Liver (tissue), 9 donors: Measurements from ENCODE around the gene CATSPER4. TPM values are rescaled to one million over a fixed set of nuclear protein-coding genes. Genes with fewer than 3 reads are reported as not detected.
"Not testable (repeated sequence)": the region's sequence is repeated elsewhere in the genome, so short reads cannot be mapped to it uniquely, and the experiment has no call there.

Experiments used
- DNase-seq: peaks from one replicate; pipeline ENCODE4 v3.0.0-alpha.2; 2017; ENCODE audit warnings: low spot score
- H3K27ac ChIP-seq, 2 donors: one replicate each; pipeline ENCODE4 v1.7.0; 2013; ENCODE audit warnings: inconsistent platforms in 2 of 2, low read length in 2 of 2, control low read depth in 1 of 2, low read depth in 1 of 2, mild to moderate bottlenecking in 1 of 2
- H3K27me3 ChIP-seq, 4 donors: one replicate each; pipeline versions ENCODE4 v1.6.1 to v1.7.0; 2013; ENCODE audit warnings: low read length in 3 of 4, inconsistent platforms in 1 of 4, mild to moderate bottlenecking in 1 of 4, moderate library complexity in 1 of 4; ENCODE audit not compliant: control insufficient read depth in 4 of 4, insufficient read depth in 4 of 4
- H3K36me3 ChIP-seq, 4 donors: one replicate each; pipeline versions ENCODE4 v1.6.1 to v1.7.0; 2013; ENCODE audit warnings: low read length in 3 of 4, mild to moderate bottlenecking in 3 of 4, low read depth in 1 of 4, moderate library complexity in 1 of 4; ENCODE audit not compliant: control insufficient read depth in 4 of 4, insufficient read depth in 3 of 4
- H3K4me1 ChIP-seq, 4 donors: one replicate each; pipeline versions ENCODE4 v1.6.1 to v1.7.0; 2013; ENCODE audit warnings: low read length in 3 of 4, mild to moderate bottlenecking in 3 of 4, moderate library complexity in 1 of 4; ENCODE audit not compliant: control insufficient read depth in 4 of 4, insufficient read depth in 4 of 4
- H3K4me3 ChIP-seq, 3 donors: one replicate each; pipeline versions ENCODE4 v1.6.1 to v1.7.0; 2013; ENCODE audit warnings: low read length in 3 of 3, control low read depth in 1 of 3, low read depth in 1 of 3, mild to moderate bottlenecking in 1 of 3
- H3K9ac ChIP-seq, 2 donors: one replicate each; pipeline ENCODE4 v1.7.0; 2013; ENCODE audit warnings: low read length in 2 of 2, mild to moderate bottlenecking in 2 of 2, moderate library complexity in 2 of 2, control low read depth in 1 of 2, low read depth in 1 of 2
- H3K9me3 ChIP-seq, 4 donors: one replicate each; pipeline versions ENCODE4 v1.6.1 to v1.7.0; 2013; ENCODE audit warnings: low read length in 3 of 4; ENCODE audit not compliant: control insufficient read depth in 4 of 4
- ATF3 ChIP-seq: IDR thresholded peaks from 2 replicates; pipeline ENCODE4 v1.6.1; 2016; ENCODE audit warnings: antibody characterized with exemption
- CTCF ChIP-seq: fragments of 150-350 bp; IDR thresholded peaks from 2 replicates; pipeline ENCODE4 v1.5.1; 2017; ENCODE audit warnings: improper control_type of control experiment, low read depth, low read length; ENCODE audit not compliant: missing input control
- EGR1 ChIP-seq, 2 donors: IDR thresholded peaks; 2 replicates each; pipeline ENCODE4 v1.6.1; 2016 to 2018; ENCODE audit warnings: antibody characterized with exemption in 2 of 2, low read depth in 2 of 2
- FOXA1 ChIP-seq: IDR thresholded peaks from 2 replicates; pipeline ENCODE4 v1.6.1; 2016; ENCODE audit warnings: antibody characterized with exemption
- FOXA2 ChIP-seq: IDR thresholded peaks from 2 replicates; pipeline ENCODE4 v1.6.1; 2016; ENCODE audit warnings: antibody characterized with exemption
- GABPA ChIP-seq, 2 donors: IDR thresholded peaks in 1 of 2; conservative IDR thresholded peaks in 1 of 2; 2 replicates each; pipeline ENCODE4 v1.6.1; 2016; ENCODE audit warnings: antibody characterized with exemption in 2 of 2, mild to moderate bottlenecking in 1 of 2, moderate library complexity in 1 of 2
- HNF4A ChIP-seq, 2 donors: conservative IDR thresholded peaks; 2 replicates each; pipeline ENCODE4 v1.6.1; 2016; ENCODE audit warnings: antibody characterized with exemption in 2 of 2, mild to moderate bottlenecking in 2 of 2
- HNF4G ChIP-seq: IDR thresholded peaks from 2 replicates; pipeline ENCODE4 v1.6.1; 2016; ENCODE audit warnings: antibody characterized with exemption
- JUND ChIP-seq, 2 donors: IDR thresholded peaks; 2 replicates each; pipeline ENCODE4 v1.6.1; 2016; ENCODE audit warnings: antibody characterized with exemption in 2 of 2
- MAX ChIP-seq: IDR thresholded peaks from 2 replicates; pipeline ENCODE4 v1.6.1; 2016; ENCODE audit warnings: antibody characterized with exemption
- NR2F2 ChIP-seq: IDR thresholded peaks from 2 replicates; pipeline ENCODE4 v1.6.1; 2016; ENCODE audit warnings: antibody characterized with exemption
- RAD21 ChIP-seq, 2 donors: IDR thresholded peaks; 2 replicates each; pipeline ENCODE4 v1.6.1; 2016; ENCODE audit warnings: antibody characterized with exemption in 2 of 2, mild to moderate bottlenecking in 2 of 2
- REST ChIP-seq: IDR thresholded peaks from 2 replicates; pipeline ENCODE4 v1.6.1; 2016; ENCODE audit warnings: antibody characterized with exemption, mild to moderate bottlenecking
- RXRA ChIP-seq, 2 donors: IDR thresholded peaks; 2 replicates each; pipeline ENCODE4 v1.6.1; 2017 to 2018; ENCODE audit warnings: antibody characterized with exemption in 2 of 2, mild to moderate bottlenecking in 1 of 2
- SP1 ChIP-seq: IDR thresholded peaks from 2 replicates; pipeline ENCODE4 v1.6.1; 2018; ENCODE audit warnings: antibody characterized with exemption, mild to moderate bottlenecking
- TAF1 ChIP-seq: conservative IDR thresholded peaks from 2 replicates; pipeline ENCODE4 v1.6.1; 2016; ENCODE audit warnings: antibody characterized with exemption, mild to moderate bottlenecking
- YY1 ChIP-seq: IDR thresholded peaks from 2 replicates; pipeline ENCODE4 v1.6.1; 2016; ENCODE audit warnings: antibody characterized with exemption, mild to moderate bottlenecking
- ZBTB33 ChIP-seq: IDR thresholded peaks from 2 replicates; pipeline ENCODE4 v1.6.1; 2016; ENCODE audit warnings: antibody characterized with exemption
- WGBS: extraction: QIAGEN DNeasy Blood & Tissue Kit; methylation state at CpG from one replicate; pipeline ENCODE4 v1.1.7; 2013; 5-methylcytosine and 5-hydroxymethylcytosine counted together
- polyA plus RNA-seq, 2 donors: library from polyadenylated mRNA; stranded (reverse) in 1 of 2; unstranded in 1 of 2; fragments of 200-250 nt in 1 of 2; fragments of >200 nt in 1 of 2; fragmentation: Nextera tagmentation in 1 of 2; extraction: Ambion mirVana in 1 of 2; gene quantifications; one replicate each; pipeline versions ENCODE4 v1.2.1 to v1.2.3, GENCODE V29; 2013 to 2015
- total RNA-seq, 2 donors: library from RNA; depleted of rRNA; stranded (reverse); fragments of >200 nt; gene quantifications; one replicate each; pipeline ENCODE4 v1.2.3, GENCODE V29; 2014
- donor health status: healthy.
- donor health status: healthy.
- donor health status: healthy.
- donor health status: healthy.
- donor health status: healthy.

Gene CATSPER4
- total and polyA plus RNA-seq, 4 donors: not detected

- 5% methylated on average over 50 of the region's 50 CpGs for WGBS
- Histone ChIP-seq H3K27ac (peak overlapping the region; percentile 18 to 66), H3K4me3 (peak overlapping the region; percentile 66 to 94 (median 90)), H3K36me3 (no peaks in the 10 kb centered on the region), H3K9ac (peak overlapping the region; percentile 84 to 96), H3K4me1 (peaks cover 0 to 19% (median 8%) of the 10 kb centered on the region in 4 donors), H3K9me3 (no peaks in the 10 kb centered on the region), H3K27me3 (no peaks in the 10 kb centered on the region)
- peak; percentile 78 for DNase-seq
- no peak for TF ChIP-seq CTCF
- no peak for TF ChIP-seq FOXA1
- TF ChIP-seq REST: peak; percentile 66
- TF ChIP-seq NR2F2: peak; percentile 87
- no peak for TF ChIP-seq RAD21 (IDR thresholded peaks at IDR 0.05)
- TF ChIP-seq HNF4G: peak; percentile 64
- TF ChIP-seq TAF1: peak; percentile 57
- TF ChIP-seq SP1: peak; percentile 55
- TF ChIP-seq JUND (IDR thresholded peaks at IDR 0.05): no peak
- TF ChIP-seq FOXA2: no peak
- TF ChIP-seq EGR1 (IDR thresholded peaks at IDR 0.05; ENCODE audit: low read depth in 2 of 2): peak in 1 of 2 donors; percentile 60
- TF ChIP-seq ATF3: no peak
- peak; percentile 60 for TF ChIP-seq ZBTB33
- peak; percentile 82 to 86 for TF ChIP-seq HNF4A (conservative IDR thresholded peaks at IDR 0.05)
- TF ChIP-seq MAX: peak; percentile 30
- TF ChIP-seq GABPA (IDR thresholded peaks at IDR 0.05 in 1 of 2, conservative IDR thresholded peaks at IDR 0.05 in 1 of 2): peak in 1 of 2 donors; percentile 77
- peak; percentile 77 to 89 for TF ChIP-seq RXRA (IDR thresholded peaks at IDR 0.05)
- TF ChIP-seq YY1: peak; percentile 66
Observed at GRCh38 chr1:26225033-26225831, 34.8 kb downstream of the CATSPER4 start.

GRCh38 chr1:26230682-26231081 lies 40.3 kb downstream of the CATSPER4 start:
- not testable (repeated sequence) for DNase-seq, H3K4me3 ChIP-seq, H3K27me3 ChIP-seq, H3K9me3 ChIP-seq, H3K36me3 ChIP-seq, H3K27ac ChIP-seq, H3K9ac ChIP-seq
- 90% methylated on average over 2 of the region's 2 CpGs for WGBS
- peaks cover 0 to 27% (median 14%) of the 10 kb centered on the region in 4 donors for H3K4me1 ChIP-seq
